ENCODE measurements around the gene DSC1. TPM values are rescaled to one million over a fixed set of nuclear protein-coding genes. Genes with fewer than 3 reads are reported as not detected.

DSC1 gene
- total and polyA plus RNA-seq, 9 donors: 0.11 TPM; not detected in 8

DNA sequence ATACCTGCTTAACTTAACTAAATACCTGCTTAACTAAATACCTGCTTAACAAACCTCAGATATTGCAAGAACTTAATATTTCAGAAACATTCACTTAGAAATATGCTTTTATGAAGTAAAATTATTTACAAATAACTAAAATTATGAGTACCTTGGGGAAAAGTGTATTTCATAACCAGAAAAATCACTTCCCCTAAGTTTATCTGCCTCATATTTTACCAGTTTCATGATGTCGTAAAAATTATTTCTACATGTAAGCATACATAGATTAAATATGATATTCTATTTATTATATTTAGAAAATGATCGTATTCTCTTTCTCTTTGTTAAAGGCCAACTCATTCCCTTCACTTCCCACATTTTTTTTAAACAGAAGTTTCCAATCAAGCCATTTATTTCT, 41.5 kb upstream of the DSC1 start:
- no peak for TF ChIP-seq EP300 (IDR thresholded peaks at IDR 0.05)
- DNase-seq: no peak
- no peak overlapping the region for H3K4me3 ChIP-seq
- no peaks in the 10 kb centered on the region for H3K27me3 ChIP-seq
- intact Hi-C loops (cut with DNase I): no loop called here
- H3K4me1 ChIP-seq (ENCODE audit: insufficient read depth): no peaks in the 10 kb centered on the region
- WGBS, 3 donors: 71 to 80% (median 74%) methylated on average over 2 of the region's 2 CpGs
- no peaks in the 10 kb centered on the region for H3K9me3 ChIP-seq
- no peaks in the 10 kb centered on the region for H3K36me3 ChIP-seq
- H3K27ac ChIP-seq: no peak overlapping the region

GRCh38 chr18:31203794-31204148, 41.1 kb upstream of the DSC1 start:
- TF ChIP-seq POLR2A (IDR thresholded peaks at IDR 0.05): no peak
- no peak for TF ChIP-seq EP300 (IDR thresholded peaks at IDR 0.05)
- TF ChIP-seq, protein P1, sequence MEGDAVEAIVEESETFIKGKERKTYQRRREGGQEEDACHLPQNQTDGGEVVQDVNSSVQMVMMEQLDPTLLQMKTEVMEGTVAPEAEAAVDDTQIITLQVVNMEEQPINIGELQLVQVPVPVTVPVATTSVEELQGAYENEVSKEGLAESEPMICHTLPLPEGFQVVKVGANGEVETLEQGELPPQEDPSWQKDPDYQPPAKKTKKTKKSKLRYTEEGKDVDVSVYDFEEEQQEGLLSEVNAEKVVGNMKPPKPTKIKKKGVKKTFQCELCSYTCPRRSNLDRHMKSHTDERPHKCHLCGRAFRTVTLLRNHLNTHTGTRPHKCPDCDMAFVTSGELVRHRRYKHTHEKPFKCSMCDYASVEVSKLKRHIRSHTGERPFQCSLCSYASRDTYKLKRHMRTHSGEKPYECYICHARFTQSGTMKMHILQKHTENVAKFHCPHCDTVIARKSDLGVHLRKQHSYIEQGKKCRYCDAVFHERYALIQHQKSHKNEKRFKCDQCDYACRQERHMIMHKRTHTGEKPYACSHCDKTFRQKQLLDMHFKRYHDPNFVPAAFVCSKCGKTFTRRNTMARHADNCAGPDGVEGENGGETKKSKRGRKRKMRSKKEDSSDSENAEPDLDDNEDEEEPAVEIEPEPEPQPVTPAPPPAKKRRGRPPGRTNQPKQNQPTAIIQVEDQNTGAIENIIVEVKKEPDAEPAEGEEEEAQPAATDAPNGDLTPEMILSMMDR (IDR thresholded peaks at IDR 0.05): no peak
- H3K27ac ChIP-seq: no peak overlapping the region
- H3K27me3 ChIP-seq: no peaks in the 10 kb centered on the region
- intact Hi-C loops (cut with DNase I): no loop called here
- H3K4me3 ChIP-seq: no peak overlapping the region
- WGBS, 3 donors: 42 to 59% (median 51%) methylated on average over 5 of the region's 5 CpGs
- no peaks in the 10 kb centered on the region for H3K9me3 ChIP-seq
- no peaks in the 10 kb centered on the region for H3K36me3 ChIP-seq
- H3K4me1 ChIP-seq (ENCODE audit: insufficient read depth): no peaks in the 10 kb centered on the region
- no peak for DNase-seq

GRCh38 chr18:31203096-31203793, 40.6 kb upstream of the DSC1 start:
- Histone ChIP-seq H3K9me3 (no peaks in the 10 kb centered on the region), H3K27me3 (no peaks in the 10 kb centered on the region), H3K4me1 (ENCODE audit: insufficient read depth) (no peaks in the 10 kb centered on the region), H3K4me3 (no peak overlapping the region), H3K36me3 (no peaks in the 10 kb centered on the region), H3K27ac (no peak overlapping the region)
- intact Hi-C loops (cut with DNase I): no loop called here
- WGBS, 3 donors: 42 to 51% (median 44%) methylated on average over 9 of the region's 9 CpGs
- TF ChIP-seq, protein P1 (IDR thresholded peaks at IDR 0.05): no peak
- no peak for TF ChIP-seq EP300 (IDR thresholded peaks at IDR 0.05)
- no peak for TF ChIP-seq POLR2A (IDR thresholded peaks at IDR 0.05)
- DNase-seq: no peak

- DNase-seq: no peak
- 86 to 90% (median 88%) methylated on average over 5 of the region's 5 CpGs for WGBS, 3 donors
- Histone ChIP-seq H3K27me3 (no peaks in the 10 kb centered on the region), H3K27ac (no peak overlapping the region), H3K4me3 (no peak overlapping the region), H3K36me3 (no peaks in the 10 kb centered on the region), H3K4me1 (ENCODE audit: insufficient read depth) (no peaks in the 10 kb centered on the region), H3K9me3 (no peaks in the 10 kb centered on the region)
- TF ChIP-seq POLR2A (IDR thresholded peaks at IDR 0.05): no peak
- TF ChIP-seq, protein P1 (IDR thresholded peaks at IDR 0.05): no peak
- no peak for TF ChIP-seq EP300 (IDR thresholded peaks at IDR 0.05)
- intact Hi-C loops (cut with DNase I): no loop called here
Observed at GRCh38 chr18:31199190-31199769, 36.6 kb upstream of the DSC1 start.

GRCh38 chr18:31197676-31198075, 35.0 kb upstream of the DSC1 start:
- Histone ChIP-seq H3K4me3 (no peak overlapping the region), H3K9me3 (no peaks in the 10 kb centered on the region), H3K27ac (no peak overlapping the region), H3K36me3 (no peaks in the 10 kb centered on the region), H3K4me1 (ENCODE audit: insufficient read depth) (no peaks in the 10 kb centered on the region), H3K27me3 (no peaks in the 10 kb centered on the region)
- TF ChIP-seq, protein P1 (IDR thresholded peaks at IDR 0.05): no peak
- TF ChIP-seq POLR2A (IDR thresholded peaks at IDR 0.05) (no peak), EP300 (IDR thresholded peaks at IDR 0.05) (no peak)
- DNase-seq: no peak
- WGBS, 3 donors: 0 to 3% (median 2%) methylated on average over 2 of the region's 2 CpGs
- intact Hi-C loops (cut with DNase I): no loop called here
